PC-3 (cell line): ENCODE data around the gene MAN1B1. TPM values are rescaled to one million over a fixed set of nuclear protein-coding genes. Genes with fewer than 3 reads are reported as not detected.

Source experiments
- ATAC-seq: fragments of 200-7000 bp; cut with Tn5 transposase; 2 replicates; pipeline ENCODE4 v1.9.1; 2020; ENCODE audit warnings: mild to moderate bottlenecking, moderate library complexity
- BruUV-seq: library from RNA; stranded (reverse); fragments of 400-500 nt; replicated peaks from 2 replicates; lab custom pipeline; 2021; lab: Mats Ljungman, UMichigan
- CTCF ChIA-PET: fragments of 300-600 bp; sonication (Branson Sonifier 250); formaldehyde crosslinking; loops from one replicate; lab custom pipeline; 2022; ENCODE audit warnings: antibody characterized with exemption; lab: Charles Lee
- POLR2A ChIA-PET: fragments of 300-600 bp; sonication (Branson Sonifier 250); formaldehyde crosslinking; loops from one replicate; lab custom pipeline; 2022; ENCODE audit warnings: antibody characterized with exemption; ENCODE audit not compliant: unreplicated experiment; lab: Charles Lee
- DNase-seq: peaks from one replicate; pipeline ENCODE4 v3.0.0-alpha.2; 2015
- H2AFZ ChIP-seq: fragments of 300-600 bp; sonication (generic); 2 replicates; pipeline ENCODE4 v1.6.0; 2016; ENCODE audit warnings: antibody characterized with exemption, low read length
- H3F3A ChIP-seq: fragments of 300-600 bp; sonication (generic); one replicate; pipeline ENCODE4 v1.6.0; 2017; ENCODE audit warnings: antibody characterized with exemption, low read length, control low read depth, mild to moderate bottlenecking; ENCODE audit not compliant: unreplicated experiment
- H3K27ac ChIP-seq: fragments of 300-600 bp; sonication (generic); 2 replicates; pipeline ENCODE4 v1.5.1; 2016; ENCODE audit warnings: mild to moderate bottlenecking, low read length
- H3K27me3 ChIP-seq: fragments of 300-600 bp; sonication (generic); 2 replicates; pipeline ENCODE4 v1.6.1; 2016; ENCODE audit warnings: low read length, mixed read lengths
- H3K36me3 ChIP-seq: fragments of 300-600 bp; sonication (generic); 2 replicates; pipeline ENCODE4 v1.6.1; 2016; ENCODE audit warnings: low read depth, mixed run types, low read length, mixed read lengths
- H3K4me1 ChIP-seq: fragments of 300-600 bp; sonication (generic); 2 replicates; pipeline ENCODE4 v1.5.1; 2016; ENCODE audit warnings: low read length; ENCODE audit not compliant: insufficient read depth
- H3K4me2 ChIP-seq: fragments of 300-600 bp; sonication (generic); 2 replicates; pipeline ENCODE4 v1.6.0; 2016; ENCODE audit warnings: low read length
- H3K4me3 ChIP-seq: fragments of 300-600 bp; sonication (generic); 2 replicates; pipeline ENCODE4 v1.5.1; 2016; ENCODE audit warnings: mild to moderate bottlenecking, low read length, mixed read lengths
- H3K79me2 ChIP-seq: fragments of 300-600 bp; sonication (generic); 2 replicates; pipeline ENCODE4 v1.6.1; 2017; ENCODE audit warnings: low read length, mixed read lengths
- H3K9ac ChIP-seq: fragments of 300-600 bp; sonication (generic); 2 replicates; pipeline ENCODE4 v1.6.0; 2016; ENCODE audit warnings: mild to moderate bottlenecking, low read length
- H3K9me2 ChIP-seq: fragments of 300-600 bp; sonication (generic); replicated peaks from 2 replicates; pipeline ENCODE4 v1.6.1; 2016; ENCODE audit warnings: mixed run types, low read length, mixed read lengths
- H3K9me3 ChIP-seq: fragments of 300-600 bp; sonication (generic); 2 replicates; pipeline ENCODE4 v1.6.1; 2016; ENCODE audit warnings: low read length, mixed read lengths
- H4K20me1 ChIP-seq: fragments of 300-600 bp; sonication (generic); 2 replicates; pipeline ENCODE4 v1.6.1; 2016; ENCODE audit warnings: low read length, mixed read lengths
- CTCF ChIP-seq: fragments of 300-600 bp; sonication (generic); conservative IDR thresholded peaks from 2 replicates; pipeline ENCODE4 v1.5.1; 2017; ENCODE audit warnings: antibody characterized with exemption, low read depth, mild to moderate bottlenecking, low read length
- EZH2 ChIP-seq: fragments of 300-600 bp; sonication (generic); IDR thresholded peaks from one replicate; pipeline ENCODE4 v1.6.1; 2017; ENCODE audit warnings: antibody characterized with exemption, mild to moderate bottlenecking, low read length; ENCODE audit not compliant: unreplicated experiment
- EZH2phosphoT487 ChIP-seq: fragments of 300-600 bp; sonication (generic); IDR thresholded peaks from 2 replicates; pipeline ENCODE4 v1.6.1; 2018; ENCODE audit warnings: mild to moderate bottlenecking, antibody characterized with exemption, low read length, borderline replicate concordance
- intact Hi-C: fragments of 100-400 bp; cut with micrococcal nuclease; formaldehyde crosslinking; loops from 2 replicates; pipeline ENCODE4 v1.9.0; 2023
- total RNA-seq: library from RNA; depleted of rRNA; stranded (reverse); fragments of >200 nt; gene quantifications from 2 replicates; pipeline ENCODE4 v1.2.3, GENCODE V29; 2014

The MAN1B1 gene
- total RNA-seq, 1 experiment from 2014 or later, result 65.5 TPM

GRCh38 chr9:137114613-137115393, 28.0 kb downstream of the MAN1B1 start, which contains the start of gene DPP7:
Gene DPP7 (minus strand): TSS chr9:137114733. CDS start chr9:137114713, 20 bp downstream.
- peak within 1 kb of the TSS; percentile 77 for H2AFZ ChIP-seq
- peak; percentile 41 for DNase-seq
- peak within 1 kb of the TSS; percentile 49 for H3K9ac ChIP-seq
- CTCF ChIA-PET, result no interaction called here
- H3K79me2 ChIP-seq, result no peaks in the 10 kb centered on the region
- H3K9me3 ChIP-seq, result no peaks in the 10 kb centered on the region
- peak; percentile 79 for ATAC-seq
- no peaks in the 10 kb centered on the region for H3K27me3 ChIP-seq
- H3F3A ChIP-seq, result no peaks in the 10 kb centered on the region
- 0 out of 2 replicates have a peak, but pooled peaks cover 5% of the 10 kb centered on the region for H3K4me1 ChIP-seq
- POLR2A ChIA-PET, result no interaction called here
- no peaks in the 10 kb centered on the region for H4K20me1 ChIP-seq
- no peaks in the 10 kb centered on the region for H3K36me3 ChIP-seq
- intact Hi-C loops, result loop anchor here (5.0 kb wide), 1 partner anchor 112 kb away; the partner anchor contains the start of genes CYSRT1 and RNF224
- no peaks in the 10 kb centered on the region for H3K9me2 ChIP-seq
- H3K27ac ChIP-seq, result no peak within 1 kb of the TSS
- peak within 1 kb of the TSS; percentile 82 for H3K4me2 ChIP-seq
- peak within 1 kb of the TSS; percentile 70 for H3K4me3 ChIP-seq
- TF ChIP-seq CTCF, result no peak
- TF ChIP-seq EZH2, result no peak
- TF ChIP-seq EZH2phosphoT487, result no peak
- no TSS peak for BruUV-seq

GRCh38 chr9:137115394-137116026, 28.7 kb downstream of the MAN1B1 start:
- ChIA-PET CTCF (no interaction called here), POLR2A (no interaction called here)
- no peaks in the 10 kb centered on the region for H3K9me3 ChIP-seq
- H3F3A ChIP-seq, result no peaks in the 10 kb centered on the region
- no peaks in the 10 kb centered on the region for H4K20me1 ChIP-seq
- no peak for ATAC-seq
- 0 out of 2 replicates have a peak overlapping the region, but pooled peaks have one; percentile 77 for H2AFZ ChIP-seq
- H3K9me2 ChIP-seq, result no peaks in the 10 kb centered on the region
- H3K4me3 ChIP-seq, result peak overlapping the region; percentile 70; the same call in 1 of the 2 replicates
- intact Hi-C loops, result loop anchor here (5.0 kb wide), 1 partner anchor 112 kb away; the partner anchor contains the start of genes CYSRT1 and RNF224
- TF ChIP-seq EZH2phosphoT487 (no peak), CTCF (no peak), EZH2 (no peak)
- H3K4me1 ChIP-seq, result 0 out of 2 replicates have a peak, but pooled peaks cover 5% of the 10 kb centered on the region
- H3K27ac ChIP-seq, result no peak overlapping the region
- DNase-seq, result no peak
- no peak overlapping the region for H3K9ac ChIP-seq
- H3K27me3 ChIP-seq, result no peaks in the 10 kb centered on the region
- H3K79me2 ChIP-seq, result no peaks in the 10 kb centered on the region
- H3K4me2 ChIP-seq, result peak overlapping the region; percentile 82
- H3K36me3 ChIP-seq, result no peaks in the 10 kb centered on the region
- no TSS peak for BruUV-seq
